Brain pericyte (primary cell): ENCODE measurements around the gene CCDC142.

Experiments used
- DNase-seq: peaks from one replicate; pipeline ENCODE4 v3.0.0-alpha.2; 2012; ENCODE audit warnings: low read depth, low spot score

The CCDC142 gene

DNA sequence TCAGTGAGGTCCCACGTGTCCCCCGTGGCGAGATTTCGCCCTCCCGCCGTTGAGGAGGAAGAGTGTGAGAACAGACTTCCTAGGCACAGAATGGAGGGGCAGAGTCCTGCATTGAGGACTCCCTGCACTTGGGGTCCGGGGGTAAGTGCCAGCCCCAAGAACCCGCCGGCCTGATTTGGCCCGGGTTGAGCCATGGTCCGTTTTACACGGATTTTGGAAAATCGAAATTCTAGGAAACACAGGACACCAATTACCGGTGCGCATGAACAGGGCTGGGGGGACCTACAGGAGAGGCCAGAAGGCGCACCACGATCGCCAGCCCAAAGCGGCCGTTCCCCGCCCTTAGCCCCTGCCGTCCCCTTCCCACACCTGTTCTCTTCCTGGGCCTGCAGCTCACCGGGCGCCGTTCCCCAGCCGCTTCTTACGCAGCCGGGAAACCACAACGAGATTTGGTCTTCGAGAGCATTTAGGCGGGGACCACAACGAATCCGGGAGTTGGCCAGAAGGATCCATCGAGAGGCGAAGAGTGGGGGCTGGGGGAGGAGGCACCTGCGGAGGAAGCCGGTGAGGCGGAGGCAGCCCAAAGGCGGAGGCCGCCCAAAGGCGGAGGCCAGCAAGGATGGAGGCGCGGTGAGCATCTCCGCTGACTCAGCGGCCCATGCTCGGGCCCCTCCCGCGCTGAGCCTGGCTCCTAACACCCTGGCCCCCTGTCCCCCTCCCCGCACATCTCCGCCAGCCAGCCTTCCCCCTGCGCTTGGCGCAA lies 31.0 kb upstream of the CCDC142 start:
- DNase-seq = no peak

DNA sequence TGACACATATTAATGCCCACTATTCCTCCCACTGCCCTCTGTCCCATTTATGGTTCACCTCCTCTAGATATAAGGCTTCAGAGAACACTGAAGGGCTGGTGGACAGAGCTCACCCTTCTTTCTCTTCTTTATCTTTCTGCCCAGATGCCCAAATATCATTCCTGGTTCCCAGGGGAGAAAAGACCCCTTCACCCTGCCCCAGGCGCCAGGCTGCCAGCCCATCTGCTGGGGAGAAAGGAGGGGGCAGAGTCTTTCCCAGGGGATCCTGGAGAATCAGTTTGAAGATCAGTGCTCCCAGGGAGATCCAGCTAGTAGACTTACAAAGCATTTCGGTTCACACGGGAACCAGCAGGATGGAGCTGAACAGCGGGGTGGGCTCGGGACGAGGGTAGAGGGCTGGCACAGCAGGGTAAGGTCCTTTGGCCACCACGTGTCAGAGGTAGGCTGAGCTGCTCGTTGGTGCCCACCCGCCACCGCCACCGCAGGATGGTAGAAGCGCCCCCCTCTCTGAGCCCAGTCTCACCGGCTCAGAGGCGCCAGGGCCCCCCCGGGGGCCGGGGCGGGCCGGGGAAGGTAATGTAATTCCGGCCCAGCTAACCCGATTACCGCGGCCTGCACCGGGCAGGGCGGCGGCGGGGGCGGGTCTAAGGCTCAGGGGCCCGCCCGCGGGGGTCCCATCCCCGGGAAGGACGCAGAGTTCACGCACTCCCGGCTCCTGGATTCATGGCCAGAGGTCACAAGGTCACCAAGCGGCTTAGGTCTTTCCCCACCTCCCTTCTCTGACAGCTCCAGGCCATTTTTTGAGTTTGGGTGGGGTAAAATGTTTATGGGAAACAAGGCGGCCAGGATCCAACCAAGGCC lies 30.2 kb upstream of the CCDC142 start:
- no peak for DNase-seq

DNA sequence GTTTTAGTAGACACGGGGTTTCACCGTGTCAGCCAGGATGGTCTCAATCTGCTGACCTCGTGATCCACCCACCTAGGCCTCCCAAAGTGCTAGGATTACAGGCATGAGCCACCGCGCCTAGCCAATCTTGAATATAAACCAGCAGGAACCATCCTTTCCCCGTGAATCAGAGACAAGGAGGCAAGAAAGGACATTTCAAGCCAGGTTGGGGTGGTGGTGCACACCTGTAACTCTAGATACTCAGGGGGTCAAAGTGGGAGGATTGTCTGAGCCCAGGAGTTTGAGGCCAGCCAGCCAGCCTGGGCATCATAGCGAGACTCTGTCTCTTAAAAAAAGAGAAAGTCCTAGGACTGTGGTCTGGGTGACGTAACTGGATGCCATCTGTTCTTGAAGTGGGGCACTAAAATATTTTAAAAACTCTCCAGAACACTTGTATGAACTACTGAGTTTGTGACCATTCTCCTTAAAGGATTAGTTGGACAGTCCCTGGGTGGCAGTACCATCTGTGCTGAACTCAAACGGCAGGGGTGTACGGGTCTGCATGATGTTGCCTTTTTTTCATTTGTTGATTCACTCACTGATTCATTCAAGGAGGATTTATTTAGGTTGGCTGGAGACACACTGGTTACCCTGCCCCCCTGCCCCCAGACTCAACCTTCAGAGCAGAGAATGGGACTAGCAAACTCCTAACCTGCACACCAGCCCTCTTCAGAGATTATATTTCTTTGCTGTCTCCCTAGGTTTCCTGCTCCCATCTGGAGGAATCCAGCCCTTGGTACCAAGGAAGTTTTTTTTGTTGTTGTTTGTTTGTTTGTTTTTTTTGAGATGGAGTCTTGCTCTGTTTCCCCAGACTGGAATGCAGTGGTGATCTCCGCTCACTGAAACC lies 28.5 kb upstream of the CCDC142 start:
- no peak for DNase-seq

DNA sequence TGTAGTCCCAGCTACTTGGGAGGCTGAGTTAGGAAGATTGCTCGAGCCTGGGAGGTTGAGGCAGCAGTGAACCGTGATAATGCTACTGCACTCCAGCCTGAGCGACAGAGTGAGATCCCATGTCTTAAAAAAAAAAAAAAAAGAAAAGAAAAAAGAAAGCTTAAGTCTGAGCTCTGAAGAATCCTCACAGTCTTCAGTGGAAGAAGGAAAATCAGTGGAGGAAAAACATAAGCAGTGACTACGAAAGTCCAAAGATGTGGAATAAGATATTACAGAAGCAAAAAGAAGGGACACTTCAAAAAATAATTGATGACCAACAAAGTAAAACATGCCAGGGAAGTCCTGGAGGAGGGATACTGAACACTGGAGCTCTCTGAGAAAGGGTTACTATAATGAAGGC lies 27.5 kb upstream of the CCDC142 start:
- DNase-seq = no peak

DNA sequence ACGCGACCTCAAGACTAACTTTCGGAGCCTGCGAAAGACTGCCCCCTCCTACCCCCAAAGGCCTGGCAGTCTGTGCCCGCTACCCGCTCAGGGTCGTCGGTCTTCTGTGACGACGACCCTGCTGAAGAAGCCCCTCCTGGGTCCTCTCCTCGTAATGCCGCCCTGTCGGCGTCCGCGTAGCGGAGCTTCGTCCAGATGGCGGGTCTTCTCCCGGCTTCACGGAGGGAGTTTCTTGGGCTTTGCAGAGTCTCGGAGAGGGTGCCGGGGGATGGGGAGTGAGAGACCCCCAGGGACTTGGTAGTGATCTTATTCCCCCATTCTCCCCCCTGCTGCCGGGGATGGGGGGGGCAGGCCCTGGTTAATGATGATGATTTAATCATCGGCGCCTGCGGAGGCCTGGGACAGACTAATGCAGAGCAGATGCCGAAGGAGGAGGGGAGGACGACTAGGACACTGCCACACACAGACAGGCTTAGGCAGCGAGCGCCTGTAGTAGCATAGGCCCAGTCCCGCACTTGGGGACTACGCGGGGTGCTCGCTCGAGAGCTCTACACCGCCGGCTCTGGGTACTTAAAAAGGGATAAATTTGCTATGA lies 25.2 kb upstream of the CCDC142 start:
- DNase-seq = no peak

DNA sequence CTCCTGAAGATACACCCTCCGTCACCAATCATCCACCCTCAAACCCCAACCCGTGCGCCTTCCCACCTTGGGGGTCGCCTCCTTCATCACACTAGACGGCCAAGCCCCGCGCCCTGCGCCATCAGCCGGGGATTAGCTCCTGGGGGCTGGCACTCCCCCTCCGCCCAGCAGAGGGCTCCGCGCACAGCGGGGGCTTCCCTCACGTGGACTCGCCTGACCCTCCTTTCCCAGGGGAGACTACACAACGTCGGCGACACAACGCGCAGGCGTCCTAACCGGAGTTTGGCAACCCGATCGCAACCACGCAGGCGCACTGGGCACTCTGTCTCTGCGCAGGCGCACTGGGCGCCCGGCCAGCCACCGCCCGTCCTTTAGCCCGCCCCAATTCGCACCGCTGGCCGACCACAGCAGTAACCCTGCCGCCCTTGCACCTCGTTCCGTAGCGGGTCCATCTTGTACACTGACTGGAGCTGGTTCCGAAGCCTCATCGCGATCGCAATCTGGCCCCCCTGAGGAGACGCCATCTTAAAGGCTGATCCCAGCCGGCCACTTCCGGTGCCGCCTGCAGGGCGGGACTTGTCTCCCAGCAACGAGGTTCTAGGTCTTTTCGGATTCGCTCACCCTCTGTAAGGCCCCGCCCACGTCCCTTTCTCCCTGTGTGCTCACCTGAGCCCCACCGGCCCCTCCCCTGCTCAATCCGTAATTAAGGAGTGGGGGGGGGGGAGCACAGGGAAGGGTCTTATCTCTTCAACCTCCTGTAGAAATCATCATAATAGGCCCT lies 24.5 kb upstream of the CCDC142 start, which contains the start of gene PCGF1:
TSS of gene PCGF1 (minus strand) at position 551 of the 781 bp plus-strand sequence. CDS start at position 524, 27 bp downstream.
- peak; percentile 84 for DNase-seq

DNA sequence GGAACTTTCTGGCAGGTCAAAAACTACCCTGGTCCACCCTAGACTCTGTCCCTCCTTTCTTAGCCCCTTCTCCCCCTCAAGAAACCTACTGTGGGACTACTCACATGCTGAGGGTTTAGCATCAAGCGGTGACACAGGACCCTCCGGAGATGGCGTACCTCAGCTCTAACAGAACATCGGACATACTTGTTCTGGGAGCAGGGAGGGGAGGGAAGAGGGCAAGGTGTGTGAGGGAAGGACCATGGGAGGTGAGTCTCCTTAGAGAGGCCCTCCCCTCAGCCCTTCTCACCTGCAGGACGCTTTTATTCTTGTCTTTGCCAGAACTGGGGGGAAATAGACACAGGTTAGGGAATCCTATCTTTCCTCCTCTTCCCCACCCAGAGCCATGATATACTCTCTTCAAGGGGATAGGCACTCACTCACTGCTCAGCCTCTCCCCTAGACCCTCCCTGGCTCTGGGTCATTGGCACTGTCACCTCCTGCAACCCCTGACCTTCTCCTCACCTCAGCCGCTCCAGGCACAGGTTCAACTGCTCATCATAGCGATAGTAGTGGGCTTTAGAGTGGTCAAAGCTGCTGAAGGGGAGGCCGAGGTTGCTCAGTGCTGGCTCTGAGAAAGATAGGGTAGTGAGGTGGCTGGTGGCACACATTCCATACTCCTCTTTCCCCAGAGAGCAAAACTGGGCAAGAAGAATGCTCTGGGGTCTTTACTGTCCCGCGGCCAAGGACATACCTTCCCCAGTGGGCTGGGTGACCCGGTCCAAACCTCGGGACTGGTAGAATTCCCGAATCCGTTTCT lies 22.8 kb upstream of the CCDC142 start:
- DNase-seq = no peak

DNA sequence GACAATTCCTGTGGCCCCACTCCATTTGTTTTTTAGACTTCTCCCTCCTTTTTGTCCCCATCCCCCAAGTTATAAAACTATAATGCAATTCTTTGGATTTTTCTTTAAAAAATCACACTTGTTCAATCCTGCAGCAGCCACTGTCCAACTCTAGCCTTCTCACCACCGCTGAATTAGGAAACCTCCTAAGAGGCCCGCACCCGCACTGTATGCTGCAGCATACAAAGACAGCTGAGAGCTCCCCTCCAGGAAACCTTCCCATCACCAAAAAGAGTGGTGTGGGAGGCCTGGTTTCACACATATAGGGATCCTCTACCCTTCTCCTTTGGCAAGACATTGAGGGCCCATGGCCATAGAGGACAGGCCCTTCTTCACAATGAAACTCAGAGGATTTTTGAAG lies 21.8 kb upstream of the CCDC142 start:
- no peak for DNase-seq

DNA sequence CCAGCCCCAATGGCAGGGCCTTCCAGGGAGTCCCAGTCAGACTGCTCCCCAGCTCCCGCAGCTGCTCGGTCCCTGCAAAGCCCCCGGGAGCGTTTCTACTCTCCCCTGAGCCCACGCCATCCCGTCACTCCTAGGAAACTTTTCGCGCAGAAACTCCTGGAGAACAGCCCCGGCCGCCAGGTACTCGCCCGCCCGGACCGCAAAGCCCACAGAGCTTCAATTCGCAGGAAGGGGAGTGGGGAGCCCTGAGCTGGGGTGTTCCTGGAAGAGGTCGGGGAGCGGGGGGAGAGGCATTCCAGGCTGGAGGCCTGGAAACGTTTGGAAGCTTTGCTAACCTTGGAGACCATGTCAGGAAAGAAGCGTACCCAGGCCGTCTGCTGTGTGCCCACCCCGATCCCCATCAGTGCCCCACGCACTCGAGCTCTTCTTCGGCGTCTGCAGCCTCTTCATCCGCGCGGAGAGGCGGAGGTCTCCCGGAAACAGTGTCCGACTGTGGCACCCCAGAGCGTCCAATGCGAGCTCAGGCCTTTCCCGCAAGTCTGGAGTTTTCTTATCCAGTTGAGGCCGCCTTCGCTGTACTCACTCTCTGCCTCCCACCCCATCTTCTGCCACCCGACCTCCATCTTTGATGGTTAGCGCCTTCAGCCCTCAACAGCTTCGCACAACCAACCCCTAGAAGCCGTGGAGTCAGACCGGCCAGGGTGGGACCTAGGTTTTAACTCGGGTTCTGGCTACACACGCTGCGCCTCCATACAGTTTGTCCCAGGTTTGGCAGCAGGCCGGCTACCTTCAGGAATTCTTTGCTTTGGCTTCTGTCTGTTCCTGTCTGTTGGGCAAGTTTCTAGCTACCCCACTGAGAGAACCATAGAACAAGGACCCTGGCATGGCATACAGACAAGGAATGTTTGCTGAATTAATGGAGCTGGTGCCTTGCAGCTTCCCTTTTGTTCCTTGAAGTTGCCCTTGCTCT lies 21.0 kb upstream of the CCDC142 start:
- no peak for DNase-seq

DNA sequence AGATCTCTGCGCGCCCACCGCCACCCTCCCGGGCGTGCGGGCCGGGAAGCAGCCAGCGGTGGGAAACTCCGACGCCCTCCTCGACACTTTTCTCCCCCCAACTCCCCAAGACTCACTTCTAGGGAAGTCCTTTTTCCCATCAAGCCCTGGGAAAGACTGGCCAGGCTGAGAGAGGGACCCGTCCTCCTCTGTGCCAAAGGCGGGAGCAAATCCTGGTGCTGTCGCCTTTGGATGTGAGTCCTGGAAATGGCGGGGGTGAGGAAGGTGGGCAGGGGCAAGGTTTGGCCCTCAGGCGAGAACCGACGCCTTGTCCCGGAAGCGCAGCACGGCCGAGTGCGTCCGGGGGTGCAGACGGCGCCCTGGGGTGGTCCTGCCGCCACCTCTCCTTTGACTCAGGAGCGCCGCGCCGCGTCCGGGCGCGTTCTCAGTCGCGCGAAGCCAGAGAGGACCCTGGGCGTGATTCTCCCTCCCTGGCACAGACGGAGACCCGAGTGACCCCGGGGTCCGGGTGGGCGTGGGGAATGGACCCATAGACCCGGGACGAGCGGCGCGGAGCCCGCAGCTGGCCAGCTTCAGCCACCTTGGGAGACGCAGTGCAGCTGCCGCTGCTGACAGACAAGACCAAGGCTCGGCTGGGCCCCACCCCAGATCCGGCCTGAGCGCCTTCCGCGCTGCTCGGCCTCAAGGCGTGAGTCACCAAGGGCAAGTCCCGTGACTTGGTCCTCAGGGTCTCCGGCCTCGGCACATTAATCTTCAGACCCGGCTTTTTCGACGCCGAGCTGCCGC lies 20.1 kb upstream of the CCDC142 start:
- no peak for DNase-seq

DNA sequence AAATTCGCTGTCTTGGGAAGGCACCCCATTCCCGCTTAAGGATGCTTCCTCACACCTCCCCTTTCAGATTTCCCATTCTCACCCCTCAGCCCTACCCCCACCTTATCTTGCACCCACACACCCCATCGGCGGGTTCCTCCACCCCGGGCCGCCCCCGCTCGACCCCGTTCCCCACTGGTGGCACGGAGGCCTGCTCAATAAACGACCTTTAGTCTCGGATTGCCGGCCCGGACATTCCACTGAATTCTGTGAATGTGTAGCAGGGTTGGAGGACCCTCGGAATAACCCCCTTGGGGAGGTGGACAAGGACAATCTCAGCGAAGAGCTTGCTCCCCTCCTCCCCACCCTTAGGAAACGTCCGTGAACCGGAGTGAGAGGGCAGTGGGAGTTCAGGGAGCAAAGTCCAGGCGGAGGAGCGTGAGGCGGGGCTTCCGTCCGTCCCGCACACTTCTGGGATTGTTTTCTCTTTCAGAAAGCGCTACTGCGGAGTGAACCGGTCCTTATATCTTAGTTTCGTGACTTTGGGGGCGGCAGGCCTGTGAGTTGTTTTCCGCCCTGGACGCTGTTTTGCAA lies 19.4 kb upstream of the CCDC142 start:
- DNase-seq = no peak

DNA sequence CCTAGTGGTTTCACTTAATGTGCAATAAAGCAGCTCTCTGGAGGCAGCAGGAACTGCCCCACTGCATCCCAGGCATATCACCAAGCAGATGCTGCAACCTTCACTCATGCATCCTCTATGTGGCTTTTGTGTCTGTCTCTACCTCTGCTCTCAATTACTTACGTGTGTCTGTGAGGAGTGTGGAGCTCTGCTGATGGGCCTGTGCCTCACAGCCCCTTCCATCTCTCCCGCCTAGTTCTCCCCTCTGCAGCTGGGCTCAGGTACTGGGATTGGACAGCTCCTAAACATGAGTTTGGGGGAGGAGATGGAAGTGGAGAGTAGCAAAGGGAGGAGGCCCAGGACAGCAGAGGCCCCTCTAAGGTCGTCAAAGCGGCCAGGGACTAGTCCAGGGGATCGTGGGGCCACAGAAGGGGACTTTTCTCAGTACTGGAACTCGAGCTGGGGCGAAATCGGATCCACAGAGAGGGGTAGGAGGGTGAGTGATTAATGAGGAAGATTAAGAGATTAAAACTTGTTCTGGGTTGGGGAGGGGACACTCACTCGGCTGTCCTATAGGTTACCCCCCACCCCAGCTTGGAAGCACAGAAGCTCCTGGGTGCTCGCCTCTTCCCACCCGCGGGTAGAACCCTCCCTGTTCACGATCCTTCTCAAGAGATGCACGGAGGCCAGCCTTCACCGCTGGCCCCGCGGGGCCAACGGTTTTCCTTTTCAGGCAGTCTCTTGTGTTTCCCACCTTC lies 18.7 kb upstream of the CCDC142 start:
- no peak for DNase-seq

DNA sequence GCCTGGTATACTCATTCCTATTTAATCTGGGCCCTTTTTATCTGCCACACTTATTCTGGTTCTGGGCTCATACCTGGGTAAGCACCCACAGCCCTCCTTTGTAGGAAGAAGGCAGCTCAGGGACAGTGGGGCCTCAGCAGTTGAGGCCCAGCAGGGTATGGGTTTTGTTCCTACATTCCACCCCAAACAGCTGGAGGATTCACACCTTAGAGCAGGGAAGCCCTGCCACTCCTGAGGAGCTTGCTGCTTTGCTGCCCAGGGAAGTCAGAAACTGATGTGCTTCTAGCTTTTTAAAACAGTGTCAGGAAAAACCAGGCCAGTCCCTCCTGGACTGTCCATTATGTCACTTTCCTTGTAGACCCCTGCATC lies 17.8 kb upstream of the CCDC142 start:
- DNase-seq = no peak

DNA sequence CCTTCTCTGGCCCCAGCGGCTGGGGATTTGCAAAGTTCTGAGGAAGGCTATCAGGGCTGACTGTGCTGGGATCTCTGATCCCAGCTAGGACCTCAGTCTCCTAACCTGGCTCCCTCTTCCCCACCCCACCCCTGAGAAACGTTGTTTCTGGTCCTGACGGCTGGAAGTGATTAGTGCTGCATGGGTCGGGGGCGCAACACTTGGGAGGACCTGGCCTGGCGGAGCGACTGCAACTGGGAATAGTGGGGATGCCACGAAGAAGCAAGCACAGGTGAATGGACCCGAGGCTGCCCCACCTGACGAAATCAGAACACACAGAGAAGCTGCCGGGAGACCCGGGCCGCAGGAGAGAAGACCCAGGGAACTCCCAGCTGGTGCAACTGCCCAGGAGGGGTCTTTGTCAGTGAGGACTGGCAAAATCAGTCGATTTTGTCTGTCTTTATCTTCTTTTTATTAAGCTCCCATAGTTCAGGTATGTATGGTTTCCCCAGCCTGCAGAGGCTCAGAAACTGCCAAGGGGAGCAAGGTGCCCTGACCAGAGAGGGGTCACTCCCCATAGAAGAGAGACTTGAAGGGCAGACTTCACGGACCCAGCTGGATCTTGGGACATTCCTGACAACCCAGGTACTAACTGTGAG lies 17.3 kb upstream of the CCDC142 start:
- no peak for DNase-seq

DNA sequence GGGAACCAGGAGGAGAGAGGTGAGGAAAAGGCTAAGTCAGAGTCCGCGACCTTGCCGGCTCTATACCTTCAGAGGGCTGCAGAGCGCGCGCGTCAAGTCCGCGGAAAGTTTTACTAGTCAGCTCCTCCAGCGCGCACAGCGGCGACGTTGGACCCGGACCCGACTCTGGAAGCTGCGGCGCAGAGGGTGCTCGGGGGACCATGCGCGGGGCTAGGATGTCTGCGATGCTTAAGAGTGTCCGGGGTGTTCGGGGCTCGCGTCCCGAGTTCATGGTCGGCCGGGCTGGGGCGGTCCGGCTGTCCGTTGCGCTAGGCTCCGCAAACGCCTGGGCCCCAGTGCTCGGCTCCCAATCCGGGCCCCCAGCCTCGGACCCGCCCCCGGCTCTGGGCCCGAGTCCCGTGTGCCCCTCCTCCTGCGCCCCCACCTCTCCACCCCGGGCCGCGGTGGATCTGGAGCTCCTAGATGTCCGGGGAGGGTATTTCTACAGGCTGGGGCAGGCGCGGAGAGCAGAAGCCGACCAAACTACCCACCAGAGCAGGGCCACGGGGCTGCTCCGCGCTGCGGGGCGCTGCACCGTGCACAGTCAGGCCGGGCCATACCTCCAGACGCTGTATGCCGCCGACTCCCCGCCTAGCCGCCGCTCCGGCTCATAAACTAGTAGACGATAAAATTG lies 16.6 kb upstream of the CCDC142 start, which contains the start of gene LBX2:
TSS of gene LBX2 (minus strand) at position 337 of the 673 bp plus-strand sequence. CDS start at position 271, 66 bp downstream.
- DNase-seq = no peak
